ENCODE measurements around the gene SLC6A12.

The SLC6A12 gene

DNA sequence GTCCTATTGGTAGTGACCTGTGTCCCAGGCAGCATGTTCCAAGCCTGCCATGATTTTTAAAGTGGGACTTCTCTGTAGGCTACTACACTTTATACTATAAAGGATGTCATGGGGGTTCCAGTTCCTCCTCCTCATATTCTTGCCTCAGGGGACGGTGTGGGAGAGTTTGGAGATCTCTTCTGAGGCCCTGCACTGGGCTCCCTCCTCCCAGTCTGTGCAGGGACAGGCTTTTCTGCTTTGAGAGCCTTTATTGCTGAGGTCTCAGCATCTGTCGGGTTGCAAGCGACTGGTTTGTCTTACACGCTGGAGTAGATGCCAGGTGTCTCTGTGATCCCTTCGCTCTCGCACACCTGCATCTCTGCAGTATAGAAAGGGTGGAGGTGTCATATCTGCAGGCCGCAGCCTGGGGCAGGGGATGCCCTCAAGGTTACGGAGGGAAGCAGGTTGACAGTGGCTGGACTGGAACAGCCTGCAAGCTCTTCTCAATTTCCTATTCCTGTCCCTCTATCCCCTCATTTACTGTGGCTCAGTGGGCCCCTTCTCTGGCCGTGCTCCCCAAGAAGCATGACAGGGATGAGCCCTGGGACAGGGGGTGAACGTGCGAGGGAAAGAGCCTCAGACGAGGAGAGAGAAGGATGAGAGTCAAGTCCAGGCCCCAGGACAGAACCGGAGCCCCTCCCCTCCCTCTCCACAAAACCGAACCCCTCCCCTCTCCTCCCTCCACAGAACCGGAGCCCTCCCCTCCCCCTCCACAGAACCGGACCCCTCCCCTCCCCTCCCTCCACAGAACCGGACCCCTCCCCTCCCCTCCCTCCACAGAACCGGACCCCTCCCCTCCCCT, 51.3 kb downstream of the SLC6A12 start:
- no peak for DNase-seq

DNA sequence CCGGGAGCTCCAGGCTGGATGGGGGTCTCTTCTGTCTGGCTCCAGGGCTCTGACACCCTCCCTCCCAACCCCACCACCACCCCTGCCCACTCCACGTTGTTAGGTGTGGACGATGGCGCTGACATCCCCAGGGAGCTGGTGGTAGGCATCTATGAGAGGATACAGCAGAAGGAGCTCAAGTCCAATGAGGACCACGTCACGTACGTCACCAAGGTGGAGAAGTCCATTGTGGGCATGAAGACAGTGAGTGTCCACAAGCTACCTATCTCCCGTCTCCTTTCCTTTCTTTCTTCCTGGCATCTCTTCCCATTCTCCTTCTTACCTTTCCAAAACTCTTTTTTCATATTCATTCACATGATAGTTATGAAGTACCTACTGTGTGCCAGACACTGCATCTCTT, 52.1 kb downstream of the SLC6A12 start:
- DNase-seq = no peak

DNA sequence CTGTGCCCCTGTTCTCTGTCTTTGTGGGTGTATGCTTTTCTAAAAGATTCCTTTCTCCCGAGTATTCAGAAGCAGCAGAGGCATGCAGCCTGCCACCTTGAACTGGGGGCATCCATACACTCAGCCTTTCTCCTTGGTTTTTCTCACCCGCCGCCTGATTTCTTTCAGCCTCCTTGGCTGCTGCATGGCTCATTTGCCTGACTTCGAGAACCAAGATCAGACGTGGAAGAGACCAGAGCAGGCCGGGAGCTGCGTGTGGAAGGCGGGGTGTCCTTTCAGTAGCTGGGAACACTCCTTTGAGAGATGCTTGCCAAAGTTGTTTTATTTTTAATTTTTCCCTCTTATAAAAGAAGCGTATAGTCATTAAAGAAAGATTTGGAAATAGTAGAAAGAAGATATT, 53.1 kb downstream of the SLC6A12 start:
- DNase-seq = no peak

DNA sequence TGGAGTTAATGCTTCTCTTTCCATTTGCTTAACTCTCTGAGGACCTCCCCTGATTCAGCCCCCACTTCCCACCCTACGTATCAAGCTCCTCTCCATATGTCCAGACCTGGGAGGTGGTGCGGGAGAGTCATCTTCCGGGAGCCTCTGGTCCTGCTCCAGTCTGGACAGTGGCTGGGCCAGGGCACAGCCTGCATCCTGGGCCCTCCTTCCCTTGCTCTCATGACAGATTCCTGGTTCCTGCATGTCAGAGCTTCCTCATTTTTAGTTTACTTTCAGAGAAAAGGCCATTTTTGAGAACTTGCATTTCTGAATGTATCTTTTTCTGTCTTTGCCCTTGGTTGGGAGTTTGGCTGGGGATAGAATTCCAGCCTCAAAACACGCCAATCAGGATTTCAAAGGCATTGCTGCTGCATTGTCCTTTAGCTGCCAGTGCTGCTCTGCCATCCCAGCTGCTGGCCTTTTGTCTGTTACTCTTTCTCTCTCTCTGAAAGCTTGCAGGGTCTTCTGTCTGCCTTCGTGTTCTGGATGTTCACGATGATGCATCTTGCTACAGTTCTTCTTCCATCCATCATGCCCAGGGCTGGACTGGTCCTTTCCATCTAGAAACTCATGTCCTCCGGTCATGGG, 54.7 kb downstream of the SLC6A12 start:
- DNase-seq = peak; percentile 45 to 73 (median 60)

DNA sequence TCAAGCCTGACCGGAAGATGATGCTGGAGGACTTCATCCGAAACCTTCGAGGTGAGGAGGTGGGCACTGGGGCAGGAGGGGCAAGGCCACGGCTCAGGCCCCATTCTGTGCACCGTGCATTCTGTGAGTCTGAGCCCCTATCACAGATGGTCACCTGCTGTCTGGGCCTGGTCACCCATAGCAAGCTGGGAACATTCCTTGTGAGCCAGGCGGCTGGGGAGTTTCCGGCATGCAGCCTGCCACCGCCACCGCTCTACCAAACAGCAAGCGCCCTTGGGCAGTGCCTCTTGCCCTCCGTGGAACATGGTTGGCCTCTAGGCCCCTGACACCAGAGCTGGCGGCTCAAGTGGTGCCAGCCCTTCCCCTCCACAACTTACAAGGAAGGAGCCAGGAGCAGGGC, 56.3 kb downstream of the SLC6A12 start:
- no peak for DNase-seq

DNA sequence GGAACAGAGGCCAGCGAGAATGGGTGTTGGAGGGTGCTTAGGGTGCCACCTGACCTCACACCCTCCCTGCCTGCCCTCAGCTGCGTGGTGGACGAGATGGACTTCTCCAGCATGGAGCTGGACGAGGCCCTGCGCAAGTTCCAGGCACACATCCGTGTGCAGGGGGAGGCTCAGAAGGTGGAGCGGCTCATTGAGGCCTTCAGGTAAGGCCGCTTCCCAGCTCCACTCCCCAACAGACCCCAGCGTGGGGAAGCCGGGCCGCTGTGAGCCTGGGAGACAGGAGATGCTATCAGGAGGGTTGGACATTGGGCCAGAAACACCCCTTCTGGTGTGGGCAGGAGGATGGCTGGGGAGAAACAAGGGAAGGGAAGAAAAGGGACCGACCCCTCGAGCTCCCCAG, 57.0 kb downstream of the SLC6A12 start:
- no peak for DNase-seq

DNA sequence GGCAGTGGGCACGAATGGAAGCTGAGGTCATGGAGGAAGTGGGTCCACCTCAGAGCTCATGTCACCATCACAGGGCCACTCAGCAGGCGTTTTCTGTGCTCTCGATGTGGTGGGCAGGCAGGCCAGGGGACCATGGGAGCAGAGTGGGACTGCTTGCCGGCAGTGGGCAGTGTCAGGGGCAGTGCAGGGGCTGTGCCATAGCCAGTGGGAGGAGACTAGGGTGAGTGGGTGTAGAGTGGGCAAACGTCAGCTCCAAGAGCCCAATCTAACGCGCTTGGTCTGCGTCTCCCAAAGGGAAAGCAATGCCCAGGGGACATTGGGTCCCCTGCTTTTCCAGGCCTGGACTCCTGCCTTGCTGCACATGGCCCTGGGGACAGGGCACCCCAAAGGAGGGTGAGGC, 58.3 kb downstream of the SLC6A12 start:
- no peak for DNase-seq

DNA sequence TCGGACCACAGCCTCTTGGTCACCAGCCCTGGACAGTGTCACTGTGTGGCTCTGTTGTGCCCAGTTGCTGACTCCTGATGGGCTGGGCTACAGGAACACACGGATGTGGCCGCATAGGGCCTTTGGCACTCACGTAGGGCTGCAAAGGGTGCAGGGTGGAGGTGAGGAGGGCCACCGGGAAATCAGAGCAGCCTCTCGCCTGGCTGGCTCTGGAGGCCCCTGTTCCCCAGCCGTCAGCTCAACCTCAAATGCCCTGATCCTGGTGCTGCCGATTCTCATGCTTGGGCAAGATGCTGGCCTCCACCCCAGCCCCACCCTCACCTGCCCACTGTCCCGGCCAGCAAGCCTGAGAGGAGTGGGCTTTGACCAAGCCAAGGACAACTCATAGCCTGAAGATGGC, 59.0 kb downstream of the SLC6A12 start:
- no peak for DNase-seq

DNA sequence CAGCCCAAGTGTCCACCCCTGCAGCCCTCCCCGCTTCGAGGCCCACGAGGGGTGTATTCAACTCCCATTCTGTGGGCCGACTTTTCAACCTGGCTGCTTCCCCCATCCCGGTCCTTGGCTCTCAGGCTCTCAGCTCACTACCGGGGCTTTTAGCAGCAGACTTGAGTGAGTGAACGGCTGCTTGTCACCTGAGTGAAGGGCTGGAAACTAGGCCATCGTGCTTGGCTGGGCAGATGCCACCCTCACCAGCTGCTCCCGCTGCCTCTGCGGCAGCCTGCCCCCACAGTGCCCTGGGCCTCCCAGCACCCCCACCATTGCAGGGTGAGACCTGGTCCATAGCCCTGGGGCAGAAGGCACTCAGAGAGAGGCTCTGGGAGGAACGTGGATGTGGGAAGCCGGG, 59.9 kb downstream of the SLC6A12 start:
- DNase-seq = no peak

DNA sequence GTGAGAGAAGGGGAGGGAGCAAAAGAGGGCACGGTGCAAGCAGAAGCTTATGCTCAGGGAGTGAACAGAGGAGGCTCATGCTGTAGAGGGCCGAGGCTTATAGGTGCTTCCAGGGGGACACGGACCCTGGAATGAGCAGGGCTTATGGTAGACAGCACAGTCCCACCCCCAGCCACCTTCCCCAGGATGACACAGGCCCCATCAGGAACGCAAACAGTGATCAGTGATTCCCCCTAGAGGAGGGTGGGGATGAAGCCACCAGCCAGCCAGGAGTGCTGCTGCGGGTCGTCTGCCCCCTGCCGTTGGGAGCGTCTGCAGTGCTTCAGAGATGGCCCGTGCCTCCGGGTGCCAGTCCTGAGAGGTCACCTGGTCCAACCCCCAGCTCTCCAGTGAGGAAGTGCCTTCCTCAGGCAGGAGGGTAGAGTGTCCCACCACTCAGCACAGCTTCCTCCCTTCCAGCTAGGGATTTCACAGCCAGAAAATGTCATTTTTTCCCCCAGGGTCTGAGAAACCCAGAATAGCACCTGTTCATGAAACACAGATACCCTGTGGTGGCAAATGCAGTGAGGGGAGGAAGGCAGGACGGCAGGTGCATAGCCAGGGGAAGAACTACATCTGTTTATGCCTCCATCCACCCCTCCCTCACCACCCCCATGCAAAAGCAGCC, 60.7 kb downstream of the SLC6A12 start:
- DNase-seq = peak; percentile 71 to 89 (median 81)

DNA sequence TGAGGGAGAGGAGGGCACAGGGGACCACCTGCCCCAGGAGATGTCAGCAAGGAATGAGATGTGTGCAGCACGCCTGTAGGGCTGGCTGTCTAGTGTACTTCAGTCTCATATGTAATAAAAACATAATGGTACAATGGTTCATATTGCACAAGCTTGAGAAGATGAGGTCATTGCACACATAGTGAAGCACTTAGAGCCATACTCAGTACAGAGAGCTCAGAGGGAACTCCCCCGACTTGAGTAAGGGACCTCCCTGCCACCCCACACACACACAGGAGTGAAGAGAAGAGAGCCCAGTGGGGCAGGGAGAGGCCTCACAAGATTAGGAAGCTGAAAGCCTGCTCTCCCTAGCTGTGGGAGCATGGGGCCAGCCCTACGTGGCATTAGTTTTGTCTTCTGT, 61.5 kb downstream of the SLC6A12 start:
- peak; percentile 60 to 85 (median 66) for DNase-seq

DNA sequence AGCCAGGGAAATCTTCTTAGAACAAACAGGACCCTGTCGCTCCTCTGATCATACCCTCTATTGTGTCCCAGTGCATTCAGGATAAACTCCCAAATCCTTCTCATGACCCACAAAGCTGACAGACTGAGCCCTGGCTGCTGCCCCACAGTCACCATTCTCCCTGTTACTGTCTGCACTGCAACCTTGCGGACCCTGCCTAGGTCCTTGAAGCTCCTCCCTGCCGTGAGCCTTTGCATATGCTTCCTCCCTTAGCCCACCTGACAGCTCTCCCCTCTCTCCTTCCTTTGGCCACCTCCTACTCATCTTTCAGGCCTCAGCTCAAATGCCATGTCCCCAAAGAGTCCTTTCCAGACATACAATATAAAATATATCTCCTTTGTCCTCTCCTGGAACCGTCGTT, 62.4 kb downstream of the SLC6A12 start:
- DNase-seq = no peak

DNA sequence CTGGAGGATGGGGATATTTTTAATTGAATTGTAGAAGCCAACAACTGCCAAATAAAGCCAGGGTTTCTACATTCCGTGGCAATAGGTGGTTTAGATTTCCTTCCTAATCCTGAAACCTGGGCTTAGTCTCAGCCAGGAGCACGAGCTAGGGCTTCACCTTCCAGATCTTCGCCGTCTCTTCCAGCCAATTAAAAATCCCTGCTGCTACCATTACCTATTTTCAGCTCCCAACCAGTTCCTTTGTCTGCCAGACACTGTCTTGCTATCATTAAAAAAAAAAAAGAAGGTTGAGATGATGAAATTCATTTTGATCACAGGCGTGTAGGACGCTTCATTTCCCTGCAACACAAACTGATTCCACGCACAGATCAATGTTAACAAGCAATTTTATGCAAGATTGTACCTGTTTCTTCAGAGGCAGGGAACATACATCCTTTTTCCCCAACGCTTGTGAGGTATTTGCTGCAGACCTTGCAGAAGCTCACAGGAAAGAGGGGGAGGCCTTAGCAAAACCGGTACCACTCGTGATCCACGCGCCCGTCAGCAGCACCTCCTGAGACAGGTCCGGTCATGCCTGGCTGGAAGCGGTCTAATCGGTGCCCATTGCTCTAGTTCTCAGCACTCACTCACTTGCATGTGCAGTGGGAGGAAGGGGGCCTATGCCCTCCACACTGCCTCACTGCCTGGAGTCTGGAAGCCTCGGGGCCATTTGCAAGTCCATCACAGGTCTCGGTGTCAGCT, 65.1 kb downstream of the SLC6A12 start:
- DNase-seq = no peak

DNA sequence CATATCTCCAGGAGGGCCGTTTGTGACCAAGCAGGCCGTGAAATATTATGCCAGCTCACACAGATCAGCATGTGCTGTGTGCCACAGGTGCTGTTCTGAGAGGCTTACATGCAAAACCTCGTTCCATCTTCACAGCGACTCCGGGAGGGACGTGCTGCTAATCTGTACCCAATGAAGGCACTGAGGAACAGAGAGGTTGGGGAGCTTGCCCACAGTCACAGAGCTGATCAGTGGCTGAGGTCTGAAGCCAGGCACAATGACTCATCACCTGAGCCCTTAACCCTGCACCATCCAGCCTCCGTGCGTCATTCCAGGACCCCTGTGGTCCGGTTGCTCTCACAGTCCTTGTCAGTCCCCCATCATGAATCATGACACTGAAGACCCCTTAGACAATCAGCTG, 66.7 kb downstream of the SLC6A12 start:
- no peak for DNase-seq

DNA sequence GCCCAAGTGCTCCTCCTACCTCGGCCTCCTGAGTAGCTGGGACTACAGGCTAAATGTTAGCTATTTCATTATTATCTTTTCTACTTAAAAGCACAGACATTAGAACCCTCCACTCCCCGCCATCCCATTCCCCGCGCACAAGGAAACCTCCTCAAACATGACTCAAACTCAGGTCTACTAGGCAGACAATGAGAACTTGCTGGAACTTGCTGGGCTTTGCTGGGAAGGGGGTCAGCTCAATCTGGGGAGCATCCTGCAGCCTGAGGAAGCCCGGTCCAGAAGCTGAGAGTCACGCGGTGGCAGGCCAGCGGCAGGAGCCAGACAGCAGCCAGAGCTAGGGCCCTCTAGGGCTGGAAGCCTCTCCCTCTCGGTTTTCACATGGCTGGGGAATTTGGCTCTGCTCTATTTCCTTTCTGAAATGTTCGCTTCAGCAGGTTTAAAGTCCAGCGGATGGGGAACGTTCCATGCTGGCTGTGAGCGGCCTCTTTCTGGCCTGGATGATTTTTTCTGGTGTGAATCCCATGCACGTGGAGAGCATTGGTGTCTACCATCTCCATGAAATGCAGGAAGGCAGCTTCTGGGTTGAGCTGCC, 68.5 kb downstream of the SLC6A12 start:
- DNase-seq = no peak

DNA sequence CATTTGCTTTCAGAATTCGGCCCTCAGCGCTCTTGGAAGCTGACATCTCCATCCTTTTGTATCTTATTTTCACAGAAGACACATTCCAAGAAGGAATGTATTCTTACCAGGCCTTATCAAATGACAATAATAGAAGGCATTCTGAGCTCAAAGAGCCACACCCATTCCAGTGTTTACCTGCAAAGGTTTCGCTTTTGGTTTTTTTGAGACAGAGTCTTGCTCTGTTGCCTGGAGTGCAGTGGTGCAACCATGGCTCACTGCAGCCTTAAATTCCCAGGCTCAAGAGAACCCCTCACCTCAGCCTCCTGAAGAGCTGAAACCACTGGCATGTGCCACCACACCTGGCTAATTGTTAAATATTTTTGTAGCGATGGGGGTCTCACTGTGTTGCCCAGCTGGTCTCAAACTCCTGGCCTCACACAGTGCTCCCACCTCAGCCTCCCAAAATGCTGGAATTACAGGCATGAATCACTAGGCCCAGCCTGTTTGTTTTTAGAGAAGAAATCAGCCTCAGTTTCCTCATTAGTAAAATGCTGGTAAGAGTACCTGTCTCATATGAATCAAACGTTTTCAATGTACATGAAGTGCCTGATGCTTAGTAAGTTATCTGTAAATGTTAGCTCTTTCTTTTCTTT, 69.2 kb downstream of the SLC6A12 start:
- no peak for DNase-seq

DNA sequence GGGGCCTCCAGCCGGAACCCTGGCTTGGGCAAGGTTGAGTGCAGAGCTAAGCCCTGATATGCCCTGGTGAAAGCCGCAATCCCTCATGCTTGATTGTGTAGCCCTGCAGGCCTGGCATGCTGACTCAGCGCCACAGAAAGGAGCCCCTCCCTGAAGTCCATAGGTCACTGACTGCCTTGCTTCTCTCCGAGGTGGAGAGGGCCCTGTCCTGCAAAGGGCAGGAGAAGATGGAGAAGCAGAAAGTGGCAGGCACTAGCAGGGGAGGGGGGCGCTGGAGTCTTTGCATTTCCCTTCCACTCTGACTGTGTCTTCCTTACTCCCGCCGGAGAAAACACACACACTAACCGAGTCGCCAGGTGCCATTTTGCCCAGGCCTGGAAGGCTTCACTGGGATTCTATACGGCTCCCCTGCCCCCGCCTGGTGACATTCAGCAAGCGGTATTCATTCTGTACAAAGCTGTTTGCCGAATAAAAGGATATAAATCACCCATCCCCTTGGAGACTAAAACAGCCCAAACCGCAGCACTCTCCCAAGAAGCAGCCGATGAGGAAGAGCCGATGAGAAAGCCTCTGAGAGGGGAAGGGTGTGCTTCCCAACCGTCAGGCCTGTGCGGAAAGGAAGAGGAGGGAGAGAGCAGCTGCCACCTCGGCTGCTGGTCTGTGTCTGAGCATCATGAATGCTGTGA, 69.8 kb downstream of the SLC6A12 start:
- peak in 1 of 4 experiments; percentile 28 for DNase-seq

DNA sequence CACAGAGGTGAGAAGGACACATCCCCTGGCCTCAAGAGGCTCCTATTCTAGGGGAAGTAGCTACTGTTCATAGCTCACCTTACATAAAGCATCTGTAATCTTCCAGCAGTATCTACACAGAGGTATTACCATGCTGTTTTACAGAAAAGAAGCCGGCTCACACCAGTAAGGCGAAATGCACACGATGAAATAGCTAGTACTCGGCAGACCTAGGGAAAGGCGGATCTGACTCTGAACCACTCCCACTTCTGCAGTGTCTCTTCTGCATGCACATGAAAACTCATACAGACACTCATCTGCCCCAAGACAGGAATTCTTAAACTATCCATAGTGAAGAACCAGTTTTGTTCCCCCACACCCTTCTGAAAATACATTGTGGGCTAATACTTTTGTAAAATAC, 73.8 kb downstream of the SLC6A12 start:
- no peak for DNase-seq

Measured in suppressor macrophage (primary cell).